Measurements from ENCODE around the gene P3H2.

Gene P3H2

DNA sequence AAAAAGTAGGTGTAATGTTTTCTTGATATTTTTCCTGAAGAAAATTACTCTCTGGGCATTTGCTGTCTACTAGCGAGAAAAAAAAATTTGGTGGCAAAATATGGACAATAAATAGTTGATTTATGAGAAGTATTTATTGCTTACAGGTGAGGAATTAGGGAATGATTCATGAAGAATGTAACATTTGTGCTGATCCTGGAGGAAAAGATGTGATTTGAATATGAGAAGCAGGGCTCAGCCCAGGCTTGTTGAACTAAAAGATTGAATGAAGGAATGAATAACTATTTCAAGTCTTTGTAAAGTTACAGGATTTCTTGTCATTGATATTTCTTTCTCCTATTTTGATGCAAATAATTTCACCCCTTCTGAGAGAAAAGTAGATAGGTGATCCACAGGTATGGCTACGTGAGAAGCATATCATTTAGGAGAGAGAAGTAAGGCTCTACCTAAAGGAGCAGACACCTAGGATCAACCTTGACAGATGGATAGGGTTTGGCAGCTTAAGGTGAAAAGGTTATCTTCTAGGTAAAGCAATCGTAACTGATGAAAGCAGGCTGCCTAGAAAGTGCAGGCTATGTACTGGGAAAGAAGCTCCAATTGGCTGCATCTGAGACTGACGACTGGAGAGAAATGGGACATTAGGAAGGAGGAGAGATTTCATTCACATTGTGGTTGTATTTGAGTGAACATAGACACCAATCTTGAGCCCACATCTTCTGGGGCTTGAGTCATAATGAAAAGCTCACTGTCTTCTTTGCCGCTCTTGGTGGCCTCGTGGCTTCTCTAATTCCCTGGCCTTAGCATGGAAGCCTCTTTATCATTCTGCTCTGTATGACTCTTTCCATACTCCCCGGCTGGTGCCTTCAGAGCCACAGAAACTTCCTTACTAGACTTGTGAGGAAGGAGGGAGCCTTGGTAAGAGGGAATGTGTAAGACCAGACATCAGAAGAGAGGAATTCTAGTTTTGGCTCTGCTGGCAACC is 106.5 kb downstream of the P3H2 start:
- DNase-seq, result no peak

DNA sequence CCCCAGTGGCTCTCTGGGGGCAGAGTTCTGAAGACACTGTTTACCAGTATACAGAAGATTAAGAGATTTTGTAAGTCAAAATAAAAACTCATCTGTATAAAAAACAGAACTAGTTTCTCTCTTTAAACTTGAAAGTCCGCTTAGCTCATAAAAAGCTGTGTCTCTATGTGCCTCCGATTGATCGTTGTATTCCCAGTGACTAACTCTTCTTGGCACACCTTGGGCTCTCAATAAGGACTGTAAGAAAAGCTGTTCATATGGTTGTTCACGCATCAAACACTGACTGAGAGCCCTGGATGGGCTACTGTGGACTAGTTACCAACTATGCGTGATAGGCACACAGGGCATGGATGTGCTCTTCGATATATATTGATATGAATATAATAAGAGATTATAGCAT is 107.9 kb downstream of the P3H2 start:
- DNase-seq, result no peak

DNA sequence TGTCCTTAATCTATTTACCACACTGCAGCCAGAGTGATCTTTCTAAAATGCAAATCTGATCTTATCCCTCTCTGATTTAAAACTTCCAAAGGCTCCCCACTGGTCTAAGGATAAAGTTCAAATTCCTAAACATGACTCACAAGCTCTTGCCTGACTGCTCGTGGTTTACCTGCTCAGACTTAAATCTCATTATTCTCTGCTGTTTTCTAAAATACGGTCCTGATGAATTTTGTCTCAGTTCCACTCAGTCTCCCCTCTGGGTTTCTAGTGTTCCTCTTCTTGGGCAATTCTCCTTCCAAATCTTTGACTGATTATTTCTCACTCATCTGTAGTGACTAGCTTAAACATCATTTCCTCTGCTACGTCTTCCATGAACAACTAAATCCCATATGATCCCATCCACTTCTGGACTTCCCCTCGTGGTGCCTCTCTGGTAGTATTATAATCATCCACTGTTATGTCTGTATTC is 108.3 kb downstream of the P3H2 start:
- peak; percentile 27 for DNase-seq

DNA sequence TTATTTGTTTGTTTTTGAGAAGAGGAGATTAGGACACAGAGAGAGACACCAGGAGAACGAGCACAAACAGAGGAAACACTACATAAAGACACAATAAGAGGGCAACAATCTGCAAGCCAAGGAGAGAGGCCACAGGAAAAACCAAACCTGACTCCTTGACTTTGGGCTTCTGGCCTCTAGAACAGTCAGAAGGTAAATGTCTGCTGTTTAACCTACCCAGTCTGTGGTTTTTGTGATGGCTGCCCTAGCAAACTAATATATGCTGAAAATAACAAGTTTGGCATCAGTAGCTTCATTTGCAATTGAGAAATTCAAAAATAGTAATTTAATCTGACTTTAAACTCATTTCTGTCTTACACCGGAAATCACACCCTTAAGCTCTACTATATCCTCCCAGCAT is 110.2 kb downstream of the P3H2 start:
- no peak for DNase-seq

DNA sequence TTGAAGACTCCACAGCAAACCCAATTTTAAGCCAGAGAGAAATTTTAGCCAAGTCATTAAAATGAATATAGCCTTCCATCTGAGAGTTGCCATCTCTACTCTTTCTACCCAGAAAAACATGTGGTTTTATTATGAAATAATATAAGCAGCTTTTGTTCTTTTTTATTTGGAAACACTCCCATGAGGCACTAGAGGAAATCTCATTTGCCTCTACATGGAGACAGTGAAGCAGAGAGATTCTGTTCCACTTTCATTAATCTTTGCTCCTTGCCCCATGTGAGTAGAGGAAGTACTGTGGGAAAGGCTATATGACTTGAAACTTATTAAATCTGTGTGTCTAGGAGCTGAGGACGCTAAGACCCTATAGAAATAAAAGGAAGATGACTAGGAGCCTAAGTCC is 111.1 kb downstream of the P3H2 start:
- DNase-seq, result no peak

DNA sequence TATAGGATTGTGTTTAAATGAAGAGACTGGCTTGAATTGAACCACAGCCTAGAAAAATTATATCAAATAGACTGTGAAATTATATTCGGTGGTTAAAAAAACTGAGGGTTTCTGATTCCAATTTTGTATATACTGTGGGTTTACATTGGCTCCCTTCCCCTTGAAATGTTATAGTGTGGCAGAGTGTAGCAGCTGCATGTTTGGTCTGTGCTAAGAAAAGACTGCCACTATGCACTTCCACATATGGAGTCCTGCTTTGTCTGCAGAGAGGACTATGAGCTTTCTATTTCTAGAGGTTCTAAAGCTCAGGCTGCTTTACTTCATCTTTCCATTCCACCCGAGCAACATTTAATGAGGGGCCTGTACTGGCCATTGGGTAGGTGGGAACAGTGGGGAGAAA is 112.3 kb downstream of the P3H2 start:
- DNase-seq, result no peak

DNA sequence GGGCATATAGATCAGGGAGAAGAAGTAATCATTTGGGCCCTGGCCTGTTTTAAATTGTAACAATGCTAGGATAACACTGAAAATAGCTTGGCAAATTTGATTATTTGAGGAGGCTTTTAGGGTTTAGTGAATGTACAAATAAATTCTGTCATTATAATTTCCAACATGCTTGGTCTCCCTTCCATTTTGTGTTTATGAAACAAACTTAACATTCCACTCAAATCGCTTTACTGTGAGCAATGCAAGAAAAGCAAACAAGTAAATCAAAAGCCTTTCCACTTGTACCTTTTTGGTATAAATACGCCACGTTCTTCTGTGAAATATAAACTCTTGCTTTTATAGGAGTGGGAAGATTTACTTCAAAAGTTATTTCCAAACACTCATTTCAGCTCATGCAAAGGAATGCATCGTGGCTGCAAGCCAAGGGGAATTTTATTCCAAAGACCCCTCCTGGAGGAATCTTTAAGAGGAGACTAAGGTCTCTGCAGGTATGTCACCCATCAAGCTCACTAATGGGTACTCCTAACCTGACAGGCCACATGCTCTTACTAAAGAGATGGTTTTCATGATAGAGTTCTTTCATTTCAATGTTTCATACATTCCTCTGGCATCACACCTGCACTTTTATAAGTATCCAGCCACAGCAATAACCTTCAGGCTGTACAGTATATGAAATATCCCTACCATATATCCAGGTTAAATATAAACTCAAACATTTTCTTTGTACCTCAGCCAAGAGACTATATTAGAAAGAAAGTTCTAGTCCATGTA is 115.2 kb downstream of the P3H2 start:
- DNase-seq, result no peak

DNA sequence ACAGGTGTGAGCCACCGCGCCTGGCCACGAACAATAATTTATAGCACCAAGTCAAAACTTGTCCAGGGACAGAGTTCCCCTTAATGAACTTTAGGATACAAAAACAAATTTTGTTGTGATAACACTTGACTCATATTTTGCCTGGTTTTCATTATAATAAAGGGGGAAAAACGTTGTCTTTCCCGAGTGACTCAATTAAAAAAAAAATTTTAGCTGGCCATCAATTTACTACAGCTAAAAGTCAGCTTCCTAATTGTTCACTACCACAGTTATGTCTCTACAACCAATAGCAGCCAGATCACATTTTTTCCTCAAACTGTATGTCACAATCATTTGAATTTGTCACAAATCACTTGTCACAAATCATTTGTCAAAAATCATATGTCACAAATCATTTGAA is 116.0 kb downstream of the P3H2 start:
- no peak for DNase-seq

DNA sequence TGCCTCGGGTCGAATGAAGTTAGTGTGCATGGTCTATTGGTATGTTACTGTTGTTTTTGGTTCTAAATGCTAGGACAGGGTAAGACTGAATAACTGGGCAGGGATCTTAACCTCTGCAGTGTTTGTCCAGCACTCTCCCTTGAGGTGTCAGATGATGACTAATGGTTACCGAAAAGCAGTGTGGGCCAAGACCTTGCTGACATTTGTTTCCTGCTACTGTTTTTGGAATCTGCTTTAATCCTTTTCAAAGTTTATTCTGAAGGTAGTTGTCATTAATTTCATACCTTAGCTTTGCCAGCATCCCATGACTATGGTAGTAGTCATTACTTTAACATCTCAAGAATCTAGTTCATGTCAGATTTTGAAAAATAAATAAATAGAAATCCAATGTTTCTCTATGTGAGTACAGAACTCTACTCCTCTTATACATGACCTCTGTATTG is 117.0 kb downstream of the P3H2 start:
- peak; percentile 36 for DNase-seq

DNA sequence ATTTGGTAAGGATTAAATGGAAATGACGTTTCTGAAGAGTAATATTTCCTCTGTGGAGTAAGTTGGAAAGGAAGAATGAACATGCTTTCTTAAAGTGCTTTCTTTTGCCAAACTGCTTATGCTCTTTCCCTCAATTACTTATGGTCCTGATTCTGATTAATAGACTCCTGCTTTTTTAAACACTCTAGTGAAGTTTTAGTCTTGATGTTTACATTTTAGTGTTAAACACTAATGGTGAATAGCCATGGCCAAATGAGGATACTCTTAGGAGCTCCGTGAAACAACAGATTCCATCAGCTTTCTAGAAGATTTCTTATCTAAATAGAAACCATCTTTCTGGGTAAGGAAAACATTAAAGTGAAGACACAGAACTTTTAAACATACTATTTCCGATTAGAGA is 117.6 kb downstream of the P3H2 start:
- DNase-seq, result no peak

DNA sequence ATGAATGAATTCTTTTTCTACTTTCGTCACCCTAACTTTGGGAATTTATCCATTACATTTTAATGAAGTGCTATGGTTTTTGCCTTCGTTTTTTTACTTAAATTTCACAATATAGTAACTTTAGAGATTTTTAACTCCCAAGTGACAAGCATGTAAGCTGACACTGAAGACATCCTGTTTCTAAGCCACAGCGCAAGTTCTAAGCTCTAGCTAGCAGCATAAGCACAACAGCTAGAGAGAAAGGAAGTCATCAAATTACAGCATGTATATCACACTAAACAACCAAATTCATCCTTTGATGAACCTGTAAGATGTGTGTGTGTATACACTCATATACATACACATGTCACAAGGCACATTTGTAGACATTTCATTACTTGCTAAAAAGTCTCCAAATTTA is 119.3 kb downstream of the P3H2 start:
- DNase-seq, result no peak

DNA sequence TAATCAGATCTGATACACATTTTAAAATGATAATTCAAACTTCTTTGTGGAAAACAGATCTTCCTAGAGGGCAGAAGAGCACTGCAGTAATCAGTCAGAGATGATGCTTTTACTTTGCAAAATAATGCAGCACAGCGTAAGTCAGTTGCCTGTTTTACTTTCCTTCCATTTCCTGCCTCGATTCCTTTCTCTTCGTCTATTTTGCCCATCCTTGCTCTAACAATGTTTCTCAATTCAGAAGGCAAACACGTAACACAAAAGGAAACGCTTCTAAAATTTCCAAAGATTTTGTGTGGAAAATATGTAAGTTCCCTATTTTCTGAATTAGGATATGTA is 119.9 kb downstream of the P3H2 start:
- DNase-seq, result no peak

DNA sequence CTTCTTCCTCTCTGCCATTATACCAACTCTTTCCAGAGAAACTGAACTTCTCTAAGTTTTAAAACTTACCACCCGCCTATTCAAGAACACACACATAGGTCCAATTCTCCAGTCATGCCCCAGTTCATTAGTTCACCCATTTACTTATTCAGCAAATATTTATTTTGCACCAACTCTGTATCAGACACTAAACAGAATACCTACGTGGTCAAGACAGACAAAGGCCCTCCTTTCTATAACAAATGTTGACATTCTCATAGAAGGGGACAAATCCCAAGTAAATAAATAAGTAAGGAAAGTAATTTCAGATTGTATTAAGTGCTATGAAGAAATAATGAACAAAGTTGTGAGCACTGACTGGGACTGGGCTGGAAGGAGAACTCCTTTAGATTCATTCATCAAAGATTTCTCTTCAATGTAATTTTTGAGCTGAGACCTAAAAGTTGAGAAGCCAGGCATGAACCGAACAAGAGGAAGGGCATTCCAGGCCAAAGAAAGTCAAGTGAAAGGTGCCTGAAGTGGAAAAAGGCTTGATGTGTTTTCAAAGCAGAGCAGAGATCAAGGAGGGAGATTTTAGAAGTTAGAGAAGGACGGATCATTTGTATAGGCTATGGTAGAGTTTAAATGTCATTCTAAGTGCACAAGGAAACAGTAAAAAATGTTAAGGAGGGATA is 120.4 kb downstream of the P3H2 start:
- no peak for DNase-seq

DNA sequence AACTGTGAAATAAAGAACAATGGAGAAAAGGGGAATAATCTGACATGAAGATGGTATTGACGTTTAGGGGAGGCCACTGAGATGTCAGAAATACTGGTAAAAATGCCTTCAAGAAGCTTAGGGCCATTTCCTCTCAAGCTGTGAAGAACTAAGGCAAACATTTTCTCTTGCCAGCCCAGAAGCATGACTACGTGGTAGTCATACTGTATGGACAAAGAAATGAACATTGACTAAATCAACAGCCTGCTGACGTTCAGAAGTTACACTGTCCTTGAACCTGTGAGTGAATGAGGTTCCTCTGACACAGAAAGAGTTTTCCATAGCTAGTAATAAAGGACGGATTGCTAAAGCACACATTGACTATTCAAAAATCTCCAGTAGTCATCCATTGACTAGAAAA is 121.0 kb downstream of the P3H2 start:
- no peak for DNase-seq

DNA sequence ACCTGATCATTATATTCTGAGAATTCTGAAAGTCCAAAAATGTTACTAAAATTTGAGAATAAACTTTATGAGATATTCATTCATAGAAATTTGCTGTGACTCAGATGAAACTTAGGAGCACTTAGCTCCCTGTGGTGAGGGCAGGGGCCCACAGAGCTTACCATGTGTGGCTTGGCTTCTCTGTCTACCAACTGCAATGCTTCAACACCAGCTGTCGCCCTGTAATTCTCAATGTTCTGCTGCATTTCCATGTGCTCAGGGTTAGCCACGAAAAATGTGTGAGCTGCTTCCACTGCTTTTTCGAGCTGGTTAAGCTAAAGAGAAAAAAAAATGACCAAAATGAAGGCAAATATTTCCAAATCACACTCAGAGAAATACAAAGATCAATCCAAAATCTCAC is 125.6 kb downstream of the P3H2 start:
- DNase-seq, result no peak

DNA sequence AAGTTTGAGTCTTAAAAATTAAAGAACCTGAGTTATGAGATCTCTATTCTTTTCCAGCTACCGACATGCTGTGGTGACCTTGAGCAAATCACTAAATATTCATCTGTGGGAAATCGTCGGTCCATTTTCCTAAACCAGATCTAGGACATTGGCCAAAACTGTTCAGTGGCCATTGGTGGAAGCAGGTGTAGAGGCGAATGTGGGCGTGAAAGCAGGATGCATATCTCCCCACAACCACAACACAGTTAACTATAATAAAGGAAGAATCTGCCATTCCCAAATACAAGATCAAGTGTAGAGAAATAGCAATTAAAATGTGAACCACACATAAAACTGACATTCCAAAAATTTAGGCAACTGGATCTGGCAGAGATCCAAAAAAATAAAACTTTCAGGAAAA is 129.9 kb downstream of the P3H2 start:
- DNase-seq, result no peak

DNA sequence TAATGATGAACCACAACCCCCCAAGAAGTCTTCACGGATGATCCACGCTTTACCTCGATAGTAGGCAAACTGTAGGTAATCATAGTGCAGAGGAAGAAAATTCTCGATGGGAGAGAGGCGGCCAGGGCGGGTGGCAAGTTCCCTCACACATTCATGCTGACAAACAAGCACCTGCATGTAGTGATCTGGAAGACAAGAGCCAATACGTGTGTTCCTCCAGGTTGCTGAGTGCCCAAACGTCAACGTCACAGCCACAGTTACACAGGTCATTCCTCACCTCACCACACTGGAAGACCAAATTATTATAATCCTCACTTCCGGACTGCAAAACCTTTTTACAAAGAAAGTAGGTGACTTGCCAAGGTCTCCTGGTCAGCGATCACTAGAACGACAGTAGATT is 131.8 kb downstream of the P3H2 start:
- DNase-seq, result no peak

DNA sequence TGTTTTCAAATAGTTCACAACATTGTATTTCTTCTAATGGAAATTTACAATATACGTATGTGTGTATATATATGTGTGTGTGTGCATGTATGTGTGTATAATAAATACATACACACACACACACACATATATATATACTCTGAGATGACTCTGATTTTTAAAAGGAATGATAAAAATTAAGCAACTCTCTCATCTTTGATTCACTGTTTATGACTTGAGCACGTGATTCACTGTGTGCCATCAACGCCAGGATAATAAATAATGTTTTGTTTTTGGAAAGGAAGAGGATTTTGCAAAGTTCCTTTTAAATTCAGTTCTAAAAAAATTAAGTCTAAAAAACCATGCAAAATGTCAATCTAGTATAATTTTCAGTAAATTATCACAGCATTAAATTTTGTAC is 132.4 kb downstream of the P3H2 start:
- DNase-seq, result no peak

DNA sequence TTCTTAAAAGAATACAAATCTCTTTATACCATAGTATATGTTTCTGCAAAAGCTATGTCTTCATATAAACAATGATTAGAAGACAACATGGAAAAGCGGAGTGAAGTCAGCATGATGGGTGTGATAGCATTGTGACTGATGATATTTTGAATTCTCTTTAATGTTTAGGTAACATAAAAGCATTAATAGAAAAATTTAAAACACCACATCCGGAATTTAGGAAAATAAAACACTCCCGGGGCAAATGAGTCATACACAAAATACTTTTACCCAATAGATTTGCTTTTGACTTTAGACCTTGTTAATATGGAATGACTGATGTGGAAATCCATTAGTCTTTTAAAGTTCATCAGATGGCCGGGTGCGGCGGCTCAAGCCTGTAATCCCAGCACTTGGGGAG is 134.7 kb downstream of the P3H2 start:
- no peak for DNase-seq

DNA sequence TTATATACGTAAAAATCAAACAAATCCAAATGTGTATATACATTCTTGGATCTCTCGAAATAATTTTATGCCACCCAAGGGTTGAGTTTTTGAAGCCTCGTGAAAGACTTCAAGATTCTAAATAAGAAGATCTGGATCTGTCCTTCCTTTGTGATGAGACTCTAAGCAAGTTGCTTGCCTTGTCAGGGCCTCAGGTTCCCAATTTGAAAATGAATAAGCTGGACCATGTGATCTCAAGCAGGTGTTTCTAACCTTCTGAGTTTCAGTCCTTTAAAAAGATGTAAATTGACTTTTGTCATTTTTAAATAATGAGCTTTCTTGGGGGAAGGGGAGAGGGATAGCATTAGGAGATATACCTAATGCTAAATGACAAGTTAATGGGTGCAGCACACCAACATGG is 137.1 kb downstream of the P3H2 start:
- no peak for DNase-seq

DNA sequence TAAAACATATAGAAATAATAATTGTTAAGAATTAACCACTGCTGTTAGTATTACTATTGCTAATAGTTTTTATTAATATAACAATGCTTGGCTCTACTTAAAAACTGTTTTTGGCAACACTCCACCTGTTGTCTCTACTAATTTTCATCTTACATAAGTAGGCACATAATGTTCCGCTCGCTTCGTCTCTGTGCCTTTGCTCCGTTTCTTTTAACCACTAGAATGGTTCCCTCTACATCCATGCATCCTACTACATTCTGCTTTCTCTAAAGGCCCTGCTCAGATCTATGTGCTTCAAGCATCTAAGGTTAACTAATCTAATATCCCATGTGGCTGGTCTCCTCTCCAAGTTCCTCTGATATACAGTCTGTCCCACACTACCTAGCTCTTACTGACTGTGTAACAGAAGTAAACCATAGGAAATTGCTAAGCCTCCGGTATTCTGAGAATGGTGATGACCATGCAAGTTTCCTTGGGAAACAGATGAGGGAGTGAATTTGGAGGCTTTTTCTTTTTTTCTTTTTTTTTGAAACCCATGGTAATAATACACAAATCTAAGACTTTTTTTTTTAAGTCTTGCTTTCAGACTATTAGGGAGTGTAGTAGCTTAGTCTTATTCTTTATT is 138.3 kb downstream of the P3H2 start:
- no peak for DNase-seq

DNA sequence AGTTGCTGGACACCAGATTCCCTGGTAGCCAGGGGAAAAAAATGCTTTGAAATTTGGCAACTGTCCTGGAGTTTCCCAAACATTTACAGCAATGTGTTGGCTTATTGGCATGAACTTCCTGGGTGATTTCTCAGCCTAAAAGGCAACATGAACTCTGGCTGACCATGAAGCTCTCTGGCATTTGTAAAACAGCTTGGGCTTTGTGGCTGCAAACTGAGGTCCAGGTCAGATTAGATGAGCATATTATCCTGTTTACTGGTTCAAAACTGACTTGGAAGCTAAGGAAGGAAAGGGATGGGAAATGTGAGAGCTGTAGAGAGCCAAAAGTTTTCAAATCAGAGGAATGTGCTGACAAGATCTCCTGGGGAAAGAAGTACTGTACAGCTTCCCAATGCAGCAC is 139.0 kb downstream of the P3H2 start:
- DNase-seq, result peak; percentile 17

DNA sequence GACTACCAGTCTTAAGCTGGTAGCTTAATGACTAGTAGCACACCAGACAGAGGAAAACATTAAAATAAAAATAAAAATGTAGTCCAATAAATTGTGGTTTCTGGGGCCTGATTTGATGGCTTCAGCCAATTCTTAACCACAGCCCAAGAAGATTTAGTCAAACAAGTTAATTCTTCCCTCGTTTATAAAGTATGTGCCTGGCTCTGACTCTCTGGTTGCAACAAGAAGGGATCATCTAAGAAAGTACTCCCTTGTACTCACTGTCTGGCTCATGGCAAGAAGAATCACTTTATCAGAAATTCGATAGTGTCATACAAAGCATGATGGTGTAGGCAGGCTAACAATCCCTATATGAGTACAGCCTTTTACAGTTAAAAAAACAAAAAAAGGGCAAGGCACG is 141.9 kb downstream of the P3H2 start:
- DNase-seq, result no peak
